GM19025 (cell line): Measurements from ENCODE around the gene SCUBE2.

Experiments
- ATAC-seq: cut with Tn5 transposase; IDR thresholded peaks from one replicate; pipeline ENCODE4 v1.9.1; 2021; ENCODE audit warnings: mild to moderate bottlenecking, low read depth, moderate library complexity; ENCODE audit not compliant: unreplicated experiment

The SCUBE2 gene

DNA sequence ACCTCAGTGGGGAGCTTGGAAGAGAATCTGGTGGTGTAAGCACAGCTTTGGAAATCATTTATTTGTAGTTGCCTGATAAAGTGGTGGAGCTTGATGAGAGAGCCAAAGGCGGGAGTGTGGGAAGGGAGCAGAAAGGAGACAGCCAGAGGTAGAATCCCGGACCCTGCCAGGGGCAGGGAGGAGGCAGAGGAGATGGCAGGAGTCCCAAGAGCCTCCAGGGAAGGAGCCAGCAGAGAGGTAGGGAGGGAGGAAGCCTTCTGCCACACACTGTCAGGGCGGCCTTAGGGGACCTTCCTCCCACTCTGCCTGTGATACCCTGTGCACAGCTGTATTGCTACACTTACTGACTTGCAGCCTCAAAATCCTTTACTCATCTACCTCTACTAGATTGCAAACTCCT, 15.4 kb downstream of the SCUBE2 start:
- ATAC-seq: no peak

DNA sequence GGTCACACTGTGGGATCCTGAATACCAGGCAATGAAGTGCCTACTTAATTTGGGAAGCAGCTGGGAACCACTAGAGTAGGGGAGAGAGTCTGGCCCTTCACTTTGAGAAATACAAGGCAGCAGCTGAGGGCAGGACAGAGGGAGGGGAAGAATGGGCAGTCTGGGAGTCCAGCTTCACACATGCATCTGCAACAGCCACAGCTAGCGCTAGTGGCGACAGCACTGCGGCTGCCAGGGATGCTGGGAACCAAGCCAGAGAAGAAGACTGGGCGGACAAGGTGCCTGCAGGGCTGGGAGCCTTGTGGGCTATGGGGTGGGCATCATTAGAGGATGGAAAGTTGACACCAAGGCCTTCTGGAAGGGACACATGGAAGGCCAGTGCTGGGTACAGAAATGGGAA, 15.8 kb downstream of the SCUBE2 start:
- ATAC-seq: no peak

DNA sequence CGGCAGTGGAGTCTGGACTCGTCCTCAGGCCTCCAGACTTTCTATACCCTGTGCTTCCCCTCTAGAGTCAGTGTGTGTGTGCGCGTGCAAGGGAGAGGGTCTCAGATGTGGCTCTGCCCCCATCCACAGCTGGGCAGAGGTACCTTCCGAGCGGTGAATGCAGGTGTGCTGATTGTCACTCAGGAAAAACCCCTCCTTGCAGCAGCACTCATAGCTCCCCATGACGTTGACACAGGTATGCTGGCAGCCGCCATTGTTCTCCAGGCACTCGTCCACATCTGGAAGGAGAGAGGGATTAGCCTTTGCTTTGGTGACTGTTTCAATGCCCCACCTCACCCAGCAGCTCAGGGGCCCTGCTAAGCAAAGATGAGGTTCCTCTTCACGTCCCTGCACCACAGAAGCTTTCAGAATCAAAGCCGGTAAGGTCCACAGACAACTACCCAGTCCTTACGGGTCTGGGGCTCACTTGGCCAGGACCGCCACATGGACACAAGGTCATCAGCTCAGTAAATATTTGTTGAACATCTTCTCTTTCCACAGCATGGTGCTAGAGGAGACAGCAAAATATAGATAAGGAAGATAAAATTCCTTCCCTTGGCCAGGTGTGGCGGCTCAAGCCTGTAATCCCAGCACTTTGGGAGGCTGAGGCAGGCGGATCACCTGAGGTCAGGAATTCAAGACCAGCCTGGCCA, 16.9 kb downstream of the SCUBE2 start:
- no peak for ATAC-seq

DNA sequence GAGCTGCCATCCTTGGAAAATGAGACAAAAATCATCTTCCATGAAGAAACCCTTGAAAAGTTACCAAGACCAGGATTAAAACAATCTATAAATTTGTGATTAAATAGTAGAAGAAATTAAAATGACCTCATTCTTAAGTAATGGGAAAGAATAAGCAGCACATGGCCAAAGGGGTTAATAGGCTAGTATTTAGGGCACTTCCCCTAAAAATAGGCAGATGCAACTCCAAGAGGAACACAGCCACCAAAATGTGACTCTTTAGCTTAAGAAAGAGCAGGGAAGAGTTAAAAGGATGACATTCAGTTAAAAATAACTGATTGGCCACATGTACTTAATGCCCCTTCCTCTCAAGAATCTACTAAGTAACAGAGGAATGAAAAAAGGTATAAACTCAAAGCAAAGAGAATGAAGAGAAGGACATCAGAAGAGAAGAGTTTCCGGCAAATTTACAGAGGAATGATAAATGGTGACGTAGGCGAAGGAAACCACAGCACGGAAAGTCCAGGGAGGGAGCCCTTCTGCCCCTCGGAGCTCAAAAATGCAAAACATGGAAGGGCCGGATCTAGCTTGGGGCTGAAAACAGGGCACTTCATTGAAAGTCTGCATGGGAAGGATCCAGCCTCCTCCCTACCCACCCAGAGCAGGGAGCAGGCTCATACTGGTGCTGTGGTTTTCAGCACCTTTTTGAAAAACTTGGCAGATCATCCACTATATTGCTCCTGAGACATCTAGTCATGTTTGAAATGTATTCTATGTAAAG, 17.8 kb downstream of the SCUBE2 start:
- ATAC-seq: no peak

DNA sequence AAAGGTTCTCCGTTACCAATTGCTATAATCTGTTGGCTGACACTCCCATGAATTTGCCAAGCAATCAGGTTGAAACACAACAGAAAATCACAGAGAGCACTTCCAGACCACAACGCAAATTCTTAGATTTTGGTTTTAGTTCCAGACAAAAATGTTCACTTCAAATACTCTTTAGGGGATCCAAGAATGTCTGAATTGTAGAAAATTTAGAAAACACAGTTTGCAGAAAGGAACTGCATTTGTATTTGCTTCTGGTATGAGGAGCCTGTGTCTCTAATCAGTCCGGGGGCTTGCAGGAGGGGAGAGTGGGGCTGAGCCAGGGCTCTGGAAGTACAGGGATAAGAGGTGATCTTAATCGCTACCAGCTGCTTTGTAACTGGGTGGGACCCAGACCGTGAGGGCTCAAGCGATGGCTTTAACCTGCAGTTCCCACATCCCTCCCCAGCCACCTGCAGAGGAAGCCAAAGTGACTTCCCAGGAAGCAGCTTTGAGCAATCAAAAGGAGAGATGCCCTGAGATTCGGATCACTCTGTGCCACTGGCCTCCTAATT, 18.7 kb downstream of the SCUBE2 start:
- ATAC-seq: no peak

DNA sequence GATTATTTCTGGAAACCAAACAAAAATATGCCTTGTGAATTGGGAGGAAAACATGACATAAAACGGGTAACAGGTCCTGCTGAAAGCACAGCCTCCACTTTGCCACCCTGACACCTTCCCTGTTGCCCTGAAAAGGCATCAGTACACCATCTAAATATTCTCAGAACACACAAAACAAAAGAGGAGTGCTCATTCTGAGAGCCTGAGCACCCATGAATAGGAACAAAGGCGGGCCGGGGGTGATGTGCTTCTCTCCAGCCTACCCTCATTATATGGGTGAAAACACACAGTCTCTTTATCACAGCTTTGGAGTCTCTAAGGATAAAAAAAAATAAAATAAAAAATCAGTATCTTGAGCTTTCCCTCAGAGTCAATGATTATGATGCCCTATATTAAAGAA, 19.7 kb downstream of the SCUBE2 start:
- no peak for ATAC-seq

DNA sequence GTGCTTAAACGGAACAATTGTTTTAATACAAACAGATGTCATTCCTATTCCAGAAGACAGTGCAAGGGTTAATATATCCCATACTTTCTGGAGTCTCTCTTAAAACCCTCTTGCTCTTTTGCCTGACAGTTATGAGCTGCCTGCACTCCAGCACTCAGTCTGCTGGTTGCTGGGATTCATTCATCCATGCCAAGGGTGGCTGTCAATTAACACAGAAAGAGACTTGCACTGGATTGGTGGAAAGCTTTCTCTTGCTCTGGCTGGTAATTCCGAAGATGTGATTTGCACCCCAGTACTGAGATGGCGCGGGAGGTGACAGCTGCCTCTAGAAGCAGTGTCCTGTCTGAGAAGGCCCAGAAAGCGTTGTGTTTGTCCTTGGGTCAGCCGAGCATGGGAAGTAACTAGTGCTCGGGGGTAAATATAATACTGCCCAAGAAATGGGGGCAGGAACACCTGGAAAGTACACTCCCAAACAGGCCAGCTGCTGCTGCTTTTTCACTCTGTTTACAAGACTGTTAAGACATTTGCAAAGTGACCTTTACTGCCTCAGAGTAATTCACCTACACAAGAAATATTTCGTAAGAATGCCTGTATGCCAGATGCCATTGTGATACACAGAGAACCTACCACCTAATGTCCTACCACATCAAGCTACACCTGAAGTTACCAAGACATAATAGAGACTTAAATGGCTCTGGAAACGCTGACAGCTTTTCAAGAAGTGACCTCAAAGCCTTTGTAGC, 20.5 kb downstream of the SCUBE2 start:
- no peak for ATAC-seq

DNA sequence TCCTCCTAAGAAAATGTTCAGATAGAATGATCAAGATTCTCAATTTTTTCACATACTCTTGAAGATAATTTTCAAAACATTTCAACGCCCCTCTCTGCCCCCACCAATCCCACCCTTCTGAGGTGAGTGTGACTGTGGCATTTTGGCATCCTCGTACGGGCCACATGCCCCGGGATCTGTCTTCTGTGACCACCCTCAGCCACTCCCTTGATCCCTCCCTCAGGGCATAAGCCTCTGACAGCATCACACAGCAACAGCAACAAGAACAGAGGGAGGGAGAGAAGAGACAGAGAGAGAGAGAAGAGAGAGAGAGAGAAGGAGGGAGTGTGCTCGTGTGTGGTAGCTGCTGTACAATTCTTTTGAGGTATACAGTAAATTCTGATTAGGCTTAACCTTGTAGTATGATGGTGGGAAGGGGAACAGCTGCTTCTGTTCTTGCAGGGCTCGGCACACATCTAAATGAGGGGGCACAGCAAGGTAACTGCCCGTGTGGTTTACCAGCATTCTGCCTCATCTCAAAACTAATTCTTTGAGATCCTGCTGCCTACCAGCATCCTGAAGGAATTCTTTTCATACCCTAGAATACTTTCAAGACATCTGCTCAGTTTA, 21.4 kb downstream of the SCUBE2 start:
- no peak for ATAC-seq

DNA sequence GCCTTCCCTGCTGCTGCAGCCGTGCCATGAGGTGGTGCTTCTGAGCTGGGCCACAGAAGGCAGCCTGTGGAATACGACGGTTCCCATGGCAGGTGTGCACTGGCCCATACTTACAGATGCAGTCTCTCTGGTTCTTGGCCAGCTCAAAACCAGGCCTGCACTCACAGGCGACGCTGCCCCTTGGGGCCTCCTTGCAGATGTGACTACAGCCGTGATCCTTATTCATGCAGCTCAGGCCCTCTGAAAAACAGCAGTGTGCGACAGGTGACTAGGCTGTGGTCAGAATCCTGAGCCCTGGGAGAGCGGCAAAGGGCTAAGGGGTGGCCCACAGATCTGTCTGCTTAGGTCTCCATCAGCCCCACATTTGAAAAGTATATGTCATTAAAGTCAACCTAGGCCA, 22.1 kb downstream of the SCUBE2 start:
- no peak for ATAC-seq

DNA sequence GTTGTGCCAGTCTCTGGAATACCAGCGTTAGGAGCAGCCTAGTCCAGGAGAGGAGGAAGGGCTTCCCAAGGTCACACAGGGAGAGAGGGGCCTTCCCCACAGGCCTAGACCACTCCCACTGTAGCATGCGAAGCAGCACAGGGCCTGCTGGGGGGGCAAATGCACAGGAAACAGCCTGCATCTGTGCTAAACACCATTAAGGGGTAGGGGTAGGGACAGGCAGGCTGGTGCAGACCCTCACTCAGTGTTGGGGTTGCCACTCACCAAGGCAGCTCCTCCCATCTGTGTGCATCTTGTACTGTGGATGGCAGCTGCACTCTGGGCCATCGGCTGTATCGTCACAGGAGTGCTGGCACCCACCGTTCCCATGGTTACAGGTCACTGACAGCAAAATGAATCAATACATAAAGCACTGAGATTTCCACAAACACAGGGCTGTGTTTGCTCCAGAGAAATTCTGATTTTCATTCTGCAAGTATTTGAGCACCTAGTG, 24.9 kb downstream of the SCUBE2 start:
- no peak for ATAC-seq

DNA sequence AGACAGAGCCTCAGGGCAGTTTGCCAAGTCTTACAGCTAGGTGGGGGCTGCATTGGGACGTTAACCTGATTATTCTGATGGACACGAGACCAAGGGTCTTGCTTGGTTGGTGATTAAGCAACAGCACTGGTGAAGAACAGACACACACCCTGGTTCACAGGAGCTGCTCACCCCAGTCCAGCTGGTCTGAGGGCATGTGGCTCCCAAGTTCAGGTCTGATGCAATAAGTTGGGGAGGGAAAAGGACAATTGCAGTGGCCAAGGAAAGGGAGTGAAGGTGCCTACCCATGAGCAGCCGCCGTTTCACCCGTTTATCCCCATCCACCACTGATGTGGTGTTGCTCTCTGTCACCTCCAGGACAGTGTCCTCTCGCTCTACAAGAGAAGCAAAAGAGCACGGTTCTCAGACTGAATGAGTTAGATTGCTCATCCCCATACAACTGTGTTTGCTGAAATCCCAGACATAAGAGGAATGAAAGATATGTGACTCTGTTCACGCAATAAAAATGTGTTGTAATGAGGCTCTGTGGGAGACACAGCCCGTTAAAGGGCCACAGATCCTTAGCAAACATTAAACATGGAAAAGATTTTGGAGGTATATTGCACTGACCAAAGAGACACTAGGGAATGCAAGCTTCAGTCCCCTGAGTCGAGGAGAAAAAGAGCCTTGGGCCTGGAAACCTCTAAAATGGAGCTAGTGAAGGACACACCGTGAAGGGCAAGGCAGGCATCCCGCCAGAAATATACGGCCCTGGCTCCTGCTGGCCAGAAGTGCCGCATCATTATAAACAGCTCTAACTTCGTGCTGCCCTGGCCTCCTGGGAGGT, 25.6 kb downstream of the SCUBE2 start:
- ATAC-seq: no peak

DNA sequence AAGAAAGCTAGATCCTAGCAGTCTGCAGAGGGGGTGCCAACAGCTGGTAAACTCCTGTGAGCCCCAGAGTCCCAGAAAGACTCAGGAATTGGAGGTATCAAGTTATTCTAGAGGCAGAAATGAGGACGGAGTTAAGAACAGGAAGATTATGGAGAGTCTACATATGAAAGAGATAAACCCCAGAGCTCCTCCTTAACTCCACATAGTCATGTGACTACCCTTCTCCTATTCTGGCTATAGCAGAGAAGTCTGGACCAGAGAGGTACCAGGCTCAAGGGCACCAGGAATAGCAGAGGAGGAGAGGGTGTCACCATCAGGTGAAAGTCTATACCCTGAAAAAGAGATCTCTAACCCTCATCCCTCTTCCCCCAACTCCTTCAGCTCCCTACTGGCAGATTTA, 29.6 kb downstream of the SCUBE2 start:
- no peak for ATAC-seq

DNA sequence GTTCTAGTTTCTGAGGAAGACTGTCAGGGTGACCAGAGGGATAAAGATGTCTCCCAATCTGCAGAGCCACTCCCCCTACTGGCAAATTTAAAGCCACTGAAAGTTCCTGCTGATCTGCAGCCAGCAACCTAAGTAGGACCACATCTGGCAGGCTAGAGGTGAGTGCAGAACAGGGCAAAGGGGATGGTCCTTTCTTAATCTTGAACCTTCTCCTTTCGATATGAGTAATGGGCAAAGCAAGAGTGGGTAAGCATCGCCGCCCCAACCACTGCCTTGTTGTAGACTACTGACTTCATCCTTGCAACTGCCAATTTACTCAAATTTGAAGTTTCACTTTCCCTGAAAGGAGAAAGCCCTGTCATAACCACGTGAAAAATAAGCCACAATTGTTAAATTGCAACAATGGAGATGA, 30.7 kb downstream of the SCUBE2 start:
- ATAC-seq: peak; percentile 98

DNA sequence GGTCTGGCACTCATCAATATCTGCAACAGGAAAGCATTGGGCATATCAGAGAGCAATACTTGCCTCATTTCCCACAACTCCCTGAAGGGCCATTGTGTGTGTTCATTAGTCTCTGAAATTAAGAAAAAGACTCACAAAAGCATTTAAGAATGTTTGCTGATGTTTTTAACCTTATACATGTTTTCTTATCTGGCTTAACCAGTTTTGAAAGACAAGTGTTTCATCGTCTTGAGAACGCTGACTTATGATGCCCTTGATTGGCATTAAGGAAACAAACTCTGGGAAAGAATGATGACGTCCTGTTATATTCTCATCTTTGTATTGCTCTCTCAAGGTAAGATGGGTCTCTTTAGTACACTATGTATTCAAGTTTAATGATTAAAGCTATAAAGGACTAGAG, 32.0 kb downstream of the SCUBE2 start:
- no peak for ATAC-seq

DNA sequence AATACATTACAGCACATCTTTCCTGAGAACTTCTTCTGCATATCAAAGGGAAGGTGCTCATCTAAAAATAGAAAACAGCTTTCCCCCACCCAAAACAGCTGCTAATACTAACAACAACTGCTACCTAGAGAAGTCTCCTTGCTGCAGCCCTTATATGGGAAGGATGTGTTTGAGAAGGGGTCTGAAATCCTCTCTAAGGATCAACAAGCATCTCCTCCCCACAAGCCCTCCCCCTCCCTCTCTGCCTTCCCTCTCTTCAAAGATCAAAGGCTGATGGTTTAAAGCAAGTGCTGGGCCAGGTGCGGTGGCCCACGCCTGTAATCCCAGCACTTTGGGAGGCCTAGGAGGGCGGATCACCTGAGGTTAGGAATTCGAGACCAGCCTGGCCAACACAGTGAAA, 33.5 kb downstream of the SCUBE2 start:
- no peak for ATAC-seq

DNA sequence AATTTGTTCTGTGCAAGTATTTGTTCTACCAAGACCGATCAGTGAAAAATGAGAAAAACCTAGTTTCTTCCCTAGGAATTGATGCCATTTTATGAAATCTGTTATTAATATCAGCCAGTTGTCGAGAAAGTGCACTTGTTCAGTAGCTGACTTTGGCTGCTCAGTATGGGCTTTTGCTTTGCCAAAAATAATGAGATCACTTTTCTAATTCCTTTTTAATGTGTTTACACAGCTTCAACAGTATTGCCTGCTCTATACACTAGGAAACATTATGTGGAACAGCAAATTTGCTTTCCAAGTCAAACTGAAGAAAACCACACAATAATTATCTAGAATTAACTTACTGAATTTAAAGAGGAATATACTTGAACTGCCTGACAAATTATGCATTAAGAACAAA, 34.4 kb downstream of the SCUBE2 start:
- no peak for ATAC-seq

DNA sequence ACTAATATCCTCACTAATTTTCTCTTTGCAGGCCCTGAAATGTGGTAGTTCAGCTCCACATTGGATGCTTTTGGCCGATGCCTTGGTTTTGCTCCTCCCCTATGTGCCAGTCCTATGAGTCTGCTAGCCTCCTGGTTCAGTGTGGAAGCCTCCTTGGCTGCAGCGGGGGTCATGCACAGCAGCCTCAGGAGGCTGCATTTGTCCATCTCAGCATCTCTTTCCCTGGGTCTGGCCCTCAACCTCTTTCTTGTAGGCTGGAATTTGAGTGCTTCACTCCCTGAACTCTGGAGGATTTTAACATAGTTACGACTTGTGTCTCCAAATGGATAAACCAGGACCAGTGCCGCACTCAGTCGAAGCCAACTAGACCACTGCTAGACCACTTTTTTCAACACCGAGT, 34.9 kb downstream of the SCUBE2 start:
- ATAC-seq: no peak

DNA sequence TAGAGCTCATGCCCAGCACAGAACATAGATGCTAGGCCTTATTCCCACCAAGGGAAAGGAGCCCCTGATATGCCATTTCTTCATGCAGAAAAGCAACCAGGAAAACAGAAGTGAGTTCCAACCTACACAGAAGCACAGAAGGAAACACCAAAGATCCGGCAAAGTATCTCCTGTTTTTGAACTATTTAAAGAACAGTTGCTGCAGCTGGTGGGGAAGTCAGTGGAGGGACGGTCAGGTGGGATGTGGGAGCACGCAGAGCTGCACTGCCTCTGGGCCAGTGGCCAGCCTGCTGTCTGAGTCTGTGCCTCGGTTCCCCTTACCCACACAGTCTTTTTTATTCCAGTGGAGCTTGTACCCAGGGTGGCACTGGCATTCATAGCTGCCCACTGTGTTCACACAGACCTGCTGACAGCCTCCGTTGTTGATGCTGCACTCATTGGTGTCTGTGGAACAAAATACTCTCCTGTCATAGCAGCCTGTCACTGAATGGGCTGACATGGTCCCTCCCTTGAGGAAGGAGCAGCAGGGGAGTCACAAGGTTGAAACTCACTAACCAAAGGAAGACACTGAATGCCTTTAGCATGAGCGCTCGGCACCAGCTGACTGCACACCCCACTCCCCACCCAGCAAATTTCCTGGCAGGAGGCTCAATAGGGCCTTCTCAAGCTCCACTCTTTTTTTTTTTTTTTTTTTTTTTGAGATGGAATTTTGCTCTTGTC, 37.9 kb downstream of the SCUBE2 start:
- ATAC-seq: no peak

DNA sequence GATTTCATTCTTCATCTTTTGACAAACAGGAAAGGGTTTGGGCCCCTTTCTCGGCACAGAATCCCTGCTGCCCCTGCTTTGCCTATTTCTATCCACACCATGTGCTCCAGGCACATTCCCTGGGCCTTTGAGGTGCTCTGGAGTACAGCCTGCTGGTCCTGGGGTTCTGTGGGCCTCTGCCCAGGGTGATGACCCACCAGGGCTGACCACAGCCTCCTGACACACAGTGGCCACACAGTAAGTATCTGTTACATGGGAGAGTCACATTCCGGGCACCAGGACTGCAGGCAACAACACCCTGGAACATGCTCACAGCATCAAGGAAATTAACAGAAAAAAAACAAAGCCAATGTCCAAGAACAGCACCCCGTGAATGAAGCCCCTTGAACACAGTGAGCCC, 39.1 kb downstream of the SCUBE2 start:
- ATAC-seq: no peak
